AG20443 (cell line): ENCODE results near the gene FBXW11.
"Not testable (repeated sequence)": the region's sequence is repeated elsewhere in the genome, so short reads cannot be mapped to it uniquely, and the experiment has no call there.

Experiments used
- DNase-seq: peaks from one replicate; pipeline ENCODE4 v3.0.0; 2012; ENCODE audit warnings: low spot score, mixed read lengths

The FBXW11 gene

DNA sequence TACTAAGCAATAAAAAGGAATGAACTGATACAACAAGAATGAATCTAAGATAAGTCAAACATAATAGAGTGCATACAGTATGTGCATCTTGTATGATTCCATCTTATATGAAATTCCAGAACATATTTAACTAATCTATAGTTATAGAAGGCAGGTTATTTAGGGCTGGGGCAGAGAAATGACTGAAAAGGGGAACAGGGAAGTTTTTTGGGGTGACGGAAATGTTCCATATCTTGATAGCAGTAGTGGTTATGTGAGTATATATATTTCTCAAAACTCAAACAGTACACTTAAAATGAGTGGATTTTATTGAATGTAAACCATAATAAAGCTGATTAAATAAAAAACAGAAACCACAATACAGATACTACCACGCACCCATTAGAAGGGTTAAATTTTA, 24.6 kb downstream of the FBXW11 start:
- no peak for DNase-seq

DNA sequence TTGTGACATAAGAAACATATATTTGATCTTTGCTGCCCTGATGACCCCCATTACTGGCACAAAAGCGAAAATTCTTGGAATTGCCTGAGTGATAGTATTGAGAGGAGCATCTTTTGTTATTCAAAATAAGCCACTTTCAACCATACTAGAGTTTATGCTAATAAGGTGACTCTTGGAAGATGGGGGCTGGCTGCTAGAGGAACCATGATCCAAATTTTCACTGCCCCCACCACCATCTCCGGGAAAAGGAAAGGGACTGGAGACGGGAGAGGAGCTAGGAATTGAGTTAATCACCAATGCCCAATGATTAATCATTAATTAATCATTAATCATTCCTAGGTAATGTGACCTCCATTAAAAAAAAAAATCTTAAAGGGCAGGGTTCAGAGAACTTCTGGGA, 25.6 kb downstream of the FBXW11 start:
- DNase-seq = no peak

GRCh38 chr5:171979606-171980005, 26.8 kb downstream of the FBXW11 start:
- DNase-seq = no peak

DNA sequence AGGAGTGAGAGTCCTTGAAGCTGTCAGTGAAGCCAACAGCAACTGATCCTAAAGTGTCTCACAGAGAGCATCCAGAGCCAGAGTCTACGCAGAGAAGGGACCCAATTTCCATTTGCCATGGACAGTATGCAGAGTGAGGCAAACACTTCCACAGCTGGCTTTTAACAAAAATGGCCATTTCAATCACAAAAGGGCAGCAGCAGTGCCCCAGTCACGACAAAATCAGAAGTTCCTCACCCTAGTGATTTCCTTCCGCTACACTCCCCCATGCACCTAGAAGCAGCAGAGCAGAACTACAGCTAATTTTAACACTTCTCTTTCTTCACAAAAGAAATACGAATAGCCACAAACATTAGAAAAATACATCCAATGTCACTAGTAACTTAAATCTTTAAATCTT, 27.9 kb downstream of the FBXW11 start:
- DNase-seq = no peak

DNA sequence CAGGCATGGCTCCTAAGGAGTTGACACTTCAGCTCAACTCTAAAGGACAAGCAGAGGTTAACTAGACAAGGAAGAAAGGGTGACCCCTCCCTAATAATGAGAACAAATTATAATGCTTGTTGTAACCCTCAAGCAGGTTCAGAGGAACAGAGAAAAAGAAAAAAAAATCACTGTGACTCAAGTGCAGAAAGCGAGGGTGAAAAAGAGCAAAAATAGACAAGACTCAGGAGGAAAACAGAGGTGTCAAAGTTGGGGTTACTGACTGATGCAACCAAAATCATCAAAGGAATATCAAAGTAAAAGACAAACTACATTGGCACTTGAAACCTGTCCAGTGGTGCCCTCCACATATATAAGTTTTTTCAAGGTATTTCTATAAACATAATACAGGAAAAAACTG, 28.4 kb downstream of the FBXW11 start:
- no peak for DNase-seq

DNA sequence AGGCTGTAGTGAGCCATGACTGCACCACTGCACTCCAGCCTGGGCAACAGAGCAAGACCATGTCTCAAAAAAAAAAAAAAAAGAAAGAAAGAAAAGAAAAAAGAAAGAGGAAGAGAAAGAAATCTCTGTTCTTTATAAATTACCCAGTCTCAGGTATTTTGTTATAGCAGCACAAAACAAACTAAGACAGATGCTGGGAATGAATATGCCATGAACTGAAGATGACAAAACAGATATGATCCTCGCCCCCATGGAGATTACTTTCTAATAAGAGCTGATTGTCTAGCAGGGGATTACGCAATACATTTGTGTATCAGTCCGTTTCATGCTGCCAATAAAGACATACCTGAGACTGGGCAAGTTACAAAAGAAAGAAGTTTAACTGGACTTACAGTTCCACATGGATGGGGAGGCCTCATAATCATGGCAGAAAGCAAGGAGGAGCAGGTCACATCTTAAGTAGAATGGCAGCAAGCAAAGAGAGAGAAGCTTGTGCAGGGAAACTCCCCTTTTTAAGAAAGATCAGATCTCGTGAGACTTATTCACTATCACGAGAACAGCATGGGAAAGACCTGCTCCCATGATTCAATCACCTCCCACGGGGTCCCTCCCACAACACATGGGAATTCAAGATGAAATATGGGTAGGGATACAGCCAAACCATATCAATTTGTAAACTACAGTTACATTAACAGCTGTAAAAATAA, 29.0 kb downstream of the FBXW11 start:
- not testable (repeated sequence) for DNase-seq

GRCh38 chr5:171975877-171976667, 30.4 kb downstream of the FBXW11 start:
- no peak for DNase-seq

- peak; percentile 20 for DNase-seq
These were observed 31.1 kb downstream of the FBXW11 start for GRCh38 chr5:171975262-171975876.

GRCh38 chr5:171970826-171971225, 35.6 kb downstream of the FBXW11 start:
- no peak for DNase-seq

DNA sequence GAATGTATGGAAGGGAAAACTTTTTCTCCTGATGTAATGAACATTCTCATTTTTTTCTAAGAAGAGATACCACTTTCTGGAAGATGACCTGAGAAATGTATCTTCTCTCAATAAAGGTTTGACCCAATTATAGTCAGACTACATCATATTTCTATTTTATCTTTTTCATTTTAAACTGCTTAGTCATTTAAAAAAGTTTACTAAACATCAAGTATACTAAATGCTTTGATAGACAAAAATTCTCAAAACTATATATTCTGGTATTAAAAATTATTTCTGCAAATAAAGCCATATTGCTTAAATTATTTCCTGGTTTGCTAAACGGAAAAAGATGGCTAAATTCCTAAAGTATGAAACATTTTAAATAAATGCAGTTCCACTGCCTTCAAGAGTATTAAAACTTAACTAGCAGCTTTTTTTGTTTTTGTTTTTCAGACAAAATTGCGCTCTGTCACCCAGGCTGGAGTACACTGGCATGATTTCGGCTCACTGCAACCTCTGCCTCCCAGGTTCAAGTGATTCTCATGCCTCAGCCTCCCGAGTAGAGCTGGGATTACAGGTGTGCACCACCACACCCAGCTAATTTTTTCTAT, 37.1 kb downstream of the FBXW11 start:
- no peak for DNase-seq

DNA sequence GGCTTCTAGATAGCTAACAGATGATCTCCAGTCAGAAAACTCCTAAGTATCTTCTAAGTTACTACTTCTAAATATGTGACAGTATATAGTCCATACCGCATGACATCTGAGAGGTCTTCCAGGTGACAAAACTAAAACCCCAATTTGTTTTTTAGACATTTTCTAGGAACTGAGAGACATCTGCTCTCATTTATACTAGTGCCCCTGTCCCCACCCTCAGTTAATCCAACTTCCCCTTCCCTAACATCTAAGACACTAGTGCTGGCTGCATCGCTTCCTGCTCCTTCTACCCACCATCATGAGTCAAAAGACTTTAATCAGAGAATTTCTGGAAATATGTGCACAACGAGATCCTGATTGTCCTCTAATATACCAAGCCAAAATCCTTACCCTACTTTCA, 37.9 kb downstream of the FBXW11 start:
- no peak for DNase-seq

GRCh38 chr5:171966964-171967363, 39.5 kb downstream of the FBXW11 start:
- DNase-seq = no peak

DNA sequence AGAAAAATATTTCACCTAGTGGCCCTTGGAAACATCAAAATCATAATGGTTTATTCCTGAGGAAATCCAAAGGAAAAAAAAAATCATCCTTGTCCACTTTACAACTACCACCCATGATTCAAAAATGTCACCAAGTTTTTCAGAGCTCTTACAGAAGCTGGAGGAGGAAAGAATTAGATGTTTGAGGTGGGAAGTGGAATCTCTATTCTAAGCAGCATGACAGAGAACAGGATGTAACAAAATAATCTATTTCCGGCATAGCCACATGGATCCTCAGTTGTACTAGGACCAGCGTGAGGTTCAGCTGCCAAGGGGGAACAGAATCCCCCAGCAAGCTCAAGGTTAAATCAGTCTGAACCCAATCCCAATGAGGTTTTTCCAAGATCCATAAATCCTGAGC, 40.2 kb downstream of the FBXW11 start:
- no peak for DNase-seq

GRCh38 chr5:171965745-171966144, 40.7 kb downstream of the FBXW11 start:
- no peak for DNase-seq

DNA sequence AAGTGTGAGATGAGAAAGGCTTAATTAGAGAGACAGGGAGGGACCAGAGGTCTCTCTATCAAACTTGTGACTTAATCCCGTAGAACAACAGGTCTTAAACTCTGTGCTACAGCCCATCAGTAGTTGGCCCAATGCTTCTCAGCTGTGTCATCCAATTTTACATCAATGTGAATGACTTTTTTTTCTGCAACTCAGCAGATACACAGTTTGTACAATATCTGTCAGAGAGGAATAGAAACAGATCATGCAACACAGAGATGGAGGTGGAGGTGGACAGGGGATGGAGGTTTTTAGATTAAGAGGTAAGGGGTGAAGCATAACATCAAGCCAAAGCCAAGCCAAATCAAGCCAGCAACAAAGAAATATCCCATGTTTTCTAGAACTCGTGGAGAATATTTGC, 43.0 kb downstream of the FBXW11 start:
- no peak for DNase-seq

GRCh38 chr5:171961117-171961516, 45.3 kb downstream of the FBXW11 start:
- no peak for DNase-seq

- no peak for DNase-seq
These were observed 48.7 kb downstream of the FBXW11 start for GRCh38 chr5:171957591-171958251.

DNA sequence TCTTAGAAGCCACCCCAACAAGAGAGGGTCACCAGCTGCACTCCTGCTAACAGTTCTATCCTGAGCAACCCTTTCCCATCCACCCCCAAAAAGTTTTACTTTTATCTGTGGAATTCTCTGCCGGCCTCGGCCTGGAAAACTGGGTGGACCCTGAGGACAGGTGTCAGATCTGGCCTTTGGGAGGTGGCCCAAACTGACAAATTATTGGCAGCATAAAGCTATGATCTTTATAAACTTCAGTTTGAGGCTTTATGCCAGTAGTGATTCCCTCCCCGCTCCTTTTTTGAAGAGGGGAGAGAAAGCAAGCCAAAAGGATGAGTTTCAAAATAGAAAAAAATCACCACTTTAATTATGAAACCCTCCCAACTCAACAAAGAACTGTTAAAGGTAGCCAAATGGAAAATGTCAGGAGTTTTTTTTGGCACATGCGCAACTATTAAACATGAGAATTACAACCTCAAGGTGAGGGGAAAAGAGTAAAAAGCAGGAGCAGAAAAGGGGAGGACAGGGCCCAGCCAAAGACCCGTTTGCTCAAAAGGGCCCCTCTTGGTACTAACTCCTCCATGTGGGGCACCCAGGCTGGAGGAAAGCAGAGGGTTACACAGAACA, 49.4 kb downstream of the FBXW11 start:
- DNase-seq = no peak

- no peak for DNase-seq
These were observed 50.1 kb downstream of the FBXW11 start for GRCh38 chr5:171956314-171956713.

GRCh38 chr5:171955761-171956160, 50.7 kb downstream of the FBXW11 start:
- no peak for DNase-seq

- no peak for DNase-seq
These were observed 51.7 kb downstream of the FBXW11 start for GRCh38 chr5:171954721-171955120.
